HG02678 (cell line): ENCODE measurements around the gene RARRES2.
"Not testable (repeated sequence)": the region's sequence is repeated elsewhere in the genome, so short reads cannot be mapped to it uniquely, and the experiment has no call there.

Source experiments
- ATAC-seq: cut with Tn5 transposase; IDR thresholded peaks from one replicate; pipeline ENCODE4 v1.9.1; 2021; ENCODE audit warnings: mild to moderate bottlenecking, moderate library complexity; ENCODE audit not compliant: unreplicated experiment

RARRES2 gene

GRCh38 chr7:150295614-150296013 is 45.8 kb downstream of the RARRES2 start:
- ATAC-seq: not testable (repeated sequence)

- not testable (repeated sequence) for ATAC-seq
Measured at GRCh38 chr7:150295027-150295426, 46.4 kb downstream of the RARRES2 start.

GRCh38 chr7:150290317-150290716 is 51.1 kb downstream of the RARRES2 start:
- not testable (repeated sequence) for ATAC-seq

GRCh38 chr7:150288816-150289215 is 52.6 kb downstream of the RARRES2 start:
- not testable (repeated sequence) for ATAC-seq
